Measurements from ENCODE around the gene DTX1. TPM values are rescaled to one million over a fixed set of nuclear protein-coding genes. Genes with fewer than 3 reads are reported as not detected.

The DTX1 gene
- polyA plus RNA-seq, 1 donor (not counting 4 experiments of a cell fraction or from before 2014, with no cell fraction given): not detected

DNA sequence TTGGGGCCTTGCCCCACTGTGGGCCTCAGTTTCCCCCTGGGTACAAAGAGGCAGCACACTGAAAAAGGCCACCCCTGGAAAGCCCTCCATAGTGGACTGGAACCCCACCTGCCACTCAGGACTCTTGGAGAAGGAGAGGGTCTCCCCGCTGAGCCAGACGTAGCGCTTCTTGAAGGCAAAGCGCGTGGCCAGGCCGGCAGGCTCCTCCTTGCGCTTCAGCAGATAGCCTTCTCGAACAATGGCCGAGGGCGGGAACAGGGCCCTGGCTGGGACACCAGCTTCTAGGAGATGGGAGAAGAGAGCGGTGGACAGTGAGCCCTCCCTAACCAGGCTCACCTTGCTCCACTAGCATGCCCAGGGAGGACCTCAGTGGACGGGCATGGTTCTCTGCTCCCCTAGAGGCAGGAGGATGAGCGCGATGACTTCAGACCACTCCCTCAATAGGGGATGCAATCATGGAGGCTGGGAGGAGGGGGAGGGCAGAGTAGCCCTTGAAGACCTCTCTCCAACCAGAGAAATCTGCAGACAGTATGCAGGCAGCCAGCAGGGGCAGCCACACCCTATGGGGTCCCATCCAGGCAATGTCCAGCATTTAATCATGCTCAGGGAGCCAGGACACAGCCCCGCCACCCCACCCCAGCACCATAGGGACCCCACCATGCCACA is 49.2 kb downstream of the DTX1 start:
- Histone ChIP-seq H3K9me3 (ENCODE audit: control insufficient read depth, low read depth, low read length) (no peaks in the 10 kb centered on the region), H3K4me3 (ENCODE audit: control insufficient read depth in 2 of 3, extremely low read depth in 1 of 3, insufficient read depth in 2 of 3, low read depth in 1 of 3, low read length in 3 of 3) (no peak overlapping the region), H3K9me1 (ENCODE audit: control insufficient read depth, extremely low read depth, insufficient read depth, low read length) (no peaks in the 10 kb centered on the region), H3K36me3 (ENCODE audit: control insufficient read depth in 2 of 2, extremely low read depth in 1 of 2, insufficient read depth in 2 of 2, low read length in 2 of 2) (no peaks in the 10 kb centered on the region), H4K20me1 (ENCODE audit: control insufficient read depth, extremely low read depth, insufficient read depth, low read length) (no peaks in the 10 kb centered on the region), H3K79me2 (ENCODE audit: control insufficient read depth, insufficient read depth, low read length) (no peaks in the 10 kb centered on the region), H2AFZ (ENCODE audit: control insufficient read depth, low read length) (no peak overlapping the region), H3K27ac (ENCODE audit: control insufficient read depth, insufficient read depth, low read length) (no peak overlapping the region), H3K4me1 (ENCODE audit: control insufficient read depth, extremely low read depth, insufficient read depth, low read length) (no peaks in the 10 kb centered on the region), H3K9ac (ENCODE audit: control insufficient read depth, extremely low read depth, insufficient read depth, low read length) (no peak overlapping the region), H3K4me2 (ENCODE audit: control insufficient read depth, extremely low read depth, insufficient read depth, low read depth, low read length) (no peak overlapping the region), H3K27me3 (ENCODE audit: control insufficient read depth, extremely low read depth, insufficient read depth, low read length) (peaks cover 6% of the 10 kb centered on the region)
- no peak for DNase-seq (ENCODE audit: low read depth, low spot score)
- dilution Hi-C loops (cut with MboI; ENCODE audit: extremely low pct_ligation_motif_present, low sequenced_read_pairs): no loop called here
- FAIRE-seq: no peak
- TF ChIP-seq, protein P1, sequence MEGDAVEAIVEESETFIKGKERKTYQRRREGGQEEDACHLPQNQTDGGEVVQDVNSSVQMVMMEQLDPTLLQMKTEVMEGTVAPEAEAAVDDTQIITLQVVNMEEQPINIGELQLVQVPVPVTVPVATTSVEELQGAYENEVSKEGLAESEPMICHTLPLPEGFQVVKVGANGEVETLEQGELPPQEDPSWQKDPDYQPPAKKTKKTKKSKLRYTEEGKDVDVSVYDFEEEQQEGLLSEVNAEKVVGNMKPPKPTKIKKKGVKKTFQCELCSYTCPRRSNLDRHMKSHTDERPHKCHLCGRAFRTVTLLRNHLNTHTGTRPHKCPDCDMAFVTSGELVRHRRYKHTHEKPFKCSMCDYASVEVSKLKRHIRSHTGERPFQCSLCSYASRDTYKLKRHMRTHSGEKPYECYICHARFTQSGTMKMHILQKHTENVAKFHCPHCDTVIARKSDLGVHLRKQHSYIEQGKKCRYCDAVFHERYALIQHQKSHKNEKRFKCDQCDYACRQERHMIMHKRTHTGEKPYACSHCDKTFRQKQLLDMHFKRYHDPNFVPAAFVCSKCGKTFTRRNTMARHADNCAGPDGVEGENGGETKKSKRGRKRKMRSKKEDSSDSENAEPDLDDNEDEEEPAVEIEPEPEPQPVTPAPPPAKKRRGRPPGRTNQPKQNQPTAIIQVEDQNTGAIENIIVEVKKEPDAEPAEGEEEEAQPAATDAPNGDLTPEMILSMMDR (optimal IDR thresholded peaks at IDR 0.05 in 1 of 3, IDR thresholded peaks at IDR 0.05 in 1 of 3, conservative IDR thresholded peaks at IDR 0.05 in 1 of 3; ENCODE audit: extremely low read depth in 1 of 3, insufficient read depth in 2 of 3, low read length in 3 of 3): no peak
- TF ChIP-seq EZH2 (IDR thresholded peaks at IDR 0.05; ENCODE audit: low read length): no peak

DNA sequence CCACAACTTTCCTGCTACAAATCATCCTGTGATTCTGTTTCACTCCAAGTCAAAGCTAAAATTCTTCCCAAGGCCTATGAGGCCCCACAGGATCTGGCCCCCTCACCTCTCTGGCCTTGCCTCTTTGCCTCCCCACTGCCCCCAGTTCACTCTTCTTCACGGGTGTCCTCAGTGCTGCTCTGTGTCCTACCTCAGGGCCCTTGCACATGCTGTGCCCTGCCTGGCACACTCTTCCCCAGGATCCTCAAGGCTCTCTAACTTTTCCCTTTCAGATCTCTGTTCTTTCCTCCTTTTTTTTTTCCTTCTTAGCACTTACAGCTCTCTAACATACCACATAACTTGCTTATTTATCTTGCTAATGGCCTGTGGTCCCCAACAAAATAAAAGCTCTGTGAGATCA is 49.8 kb downstream of the DTX1 start:
- H3K36me3 ChIP-seq (ENCODE audit: control insufficient read depth in 2 of 2, extremely low read depth in 1 of 2, insufficient read depth in 2 of 2, low read length in 2 of 2): no peaks in the 10 kb centered on the region

More for the DNA sequence above, 49.8 kb downstream of the DTX1 start:
- H3K9ac ChIP-seq (ENCODE audit: control insufficient read depth, extremely low read depth, insufficient read depth, low read length): no peak overlapping the region
- dilution Hi-C loops (cut with MboI; ENCODE audit: extremely low pct_ligation_motif_present, low sequenced_read_pairs): no loop called here
- FAIRE-seq (no peak), DNase-seq (ENCODE audit: low read depth, low spot score) (no peak)
- peaks cover 6% of the 10 kb centered on the region for H3K27me3 ChIP-seq (ENCODE audit: control insufficient read depth, extremely low read depth, insufficient read depth, low read length)
- no peak overlapping the region for H2AFZ ChIP-seq (ENCODE audit: control insufficient read depth, low read length)
- no peaks in the 10 kb centered on the region for H3K9me3 ChIP-seq (ENCODE audit: control insufficient read depth, low read depth, low read length)
- no peak for TF ChIP-seq EZH2 (IDR thresholded peaks at IDR 0.05; ENCODE audit: low read length)
- TF ChIP-seq, protein P1 (optimal IDR thresholded peaks at IDR 0.05 in 1 of 3, IDR thresholded peaks at IDR 0.05 in 1 of 3, conservative IDR thresholded peaks at IDR 0.05 in 1 of 3; ENCODE audit: extremely low read depth in 1 of 3, insufficient read depth in 2 of 3, low read length in 3 of 3): no peak
- H3K4me3 ChIP-seq (ENCODE audit: control insufficient read depth in 2 of 3, extremely low read depth in 1 of 3, insufficient read depth in 2 of 3, low read depth in 1 of 3, low read length in 3 of 3): no peak overlapping the region
- H3K4me2 ChIP-seq (ENCODE audit: control insufficient read depth, extremely low read depth, insufficient read depth, low read depth, low read length): no peak overlapping the region
- no peaks in the 10 kb centered on the region for H3K9me1 ChIP-seq (ENCODE audit: control insufficient read depth, extremely low read depth, insufficient read depth, low read length)
- H3K79me2 ChIP-seq (ENCODE audit: control insufficient read depth, insufficient read depth, low read length): no peaks in the 10 kb centered on the region
- H3K27ac ChIP-seq (ENCODE audit: control insufficient read depth, insufficient read depth, low read length): no peak overlapping the region
- no peaks in the 10 kb centered on the region for H3K4me1 ChIP-seq (ENCODE audit: control insufficient read depth, extremely low read depth, insufficient read depth, low read length)
- no peaks in the 10 kb centered on the region for H4K20me1 ChIP-seq (ENCODE audit: control insufficient read depth, extremely low read depth, insufficient read depth, low read length)

Measured in keratinocyte (primary cell).